RWPE2 (cell line): ENCODE results near the gene MARCHF9.
"Not testable (repeated sequence)": the region's sequence is repeated elsewhere in the genome, so short reads cannot be mapped to it uniquely, and the experiment has no call there.

ENCODE experiments used
- ATAC-seq: fragments of 200-7000 bp; cut with Tn5 transposase; 3 replicates; pipeline ENCODE4 v1.9.1; 2021; ENCODE audit warnings: low read depth
- DNase-seq: peaks from one replicate; pipeline ENCODE4 v3.0.0-alpha.2; 2020; ENCODE audit warnings: low spot score
- H3K27ac ChIP-seq: fragments of 450-650 bp; 2 replicates; pipeline ENCODE4 v1.5.1; 2017; ENCODE audit warnings: mild to moderate bottlenecking; ENCODE audit not compliant: poor library complexity, severe bottlenecking
- H3K27me3 ChIP-seq: fragments of 250-450 bp; sonication (Bioruptor Pico); 2 replicates; pipeline ENCODE4 v1.5.1; 2021; ENCODE audit warnings: mild to moderate bottlenecking, moderate library complexity; ENCODE audit not compliant: insufficient read depth, poor library complexity, severe bottlenecking
- H3K36me3 ChIP-seq: fragments of 250-450 bp; sonication (Bioruptor Pico); 2 replicates; pipeline ENCODE4 v1.5.1; 2020; ENCODE audit warnings: low read depth, mild to moderate bottlenecking, moderate library complexity
- H3K4me1 ChIP-seq: fragments of 250-450 bp; sonication (Bioruptor Pico); 2 replicates; pipeline ENCODE4 v1.5.1; 2021; ENCODE audit warnings: mild to moderate bottlenecking, moderate library complexity; ENCODE audit not compliant: insufficient read depth, poor library complexity, severe bottlenecking
- H3K4me3 ChIP-seq: fragments of 250-450 bp; sonication (Bioruptor Pico); 2 replicates; pipeline ENCODE4 v1.5.1; 2021; ENCODE audit warnings: mild to moderate bottlenecking, moderate library complexity; ENCODE audit not compliant: severe bottlenecking
- H3K9me3 ChIP-seq: fragments of 250-450 bp; sonication (Bioruptor Pico); 2 replicates; pipeline ENCODE4 v1.5.1; 2021; ENCODE audit warnings: mild to moderate bottlenecking, moderate library complexity; ENCODE audit not compliant: severe bottlenecking
- CTCF ChIP-seq: fragments of 450-650 bp; IDR thresholded peaks from one replicate; pipeline ENCODE4 v1.5.1; 2017; ENCODE audit warnings: mild to moderate bottlenecking, moderate library complexity; ENCODE audit not compliant: poor library complexity, severe bottlenecking

Gene MARCHF9

DNA sequence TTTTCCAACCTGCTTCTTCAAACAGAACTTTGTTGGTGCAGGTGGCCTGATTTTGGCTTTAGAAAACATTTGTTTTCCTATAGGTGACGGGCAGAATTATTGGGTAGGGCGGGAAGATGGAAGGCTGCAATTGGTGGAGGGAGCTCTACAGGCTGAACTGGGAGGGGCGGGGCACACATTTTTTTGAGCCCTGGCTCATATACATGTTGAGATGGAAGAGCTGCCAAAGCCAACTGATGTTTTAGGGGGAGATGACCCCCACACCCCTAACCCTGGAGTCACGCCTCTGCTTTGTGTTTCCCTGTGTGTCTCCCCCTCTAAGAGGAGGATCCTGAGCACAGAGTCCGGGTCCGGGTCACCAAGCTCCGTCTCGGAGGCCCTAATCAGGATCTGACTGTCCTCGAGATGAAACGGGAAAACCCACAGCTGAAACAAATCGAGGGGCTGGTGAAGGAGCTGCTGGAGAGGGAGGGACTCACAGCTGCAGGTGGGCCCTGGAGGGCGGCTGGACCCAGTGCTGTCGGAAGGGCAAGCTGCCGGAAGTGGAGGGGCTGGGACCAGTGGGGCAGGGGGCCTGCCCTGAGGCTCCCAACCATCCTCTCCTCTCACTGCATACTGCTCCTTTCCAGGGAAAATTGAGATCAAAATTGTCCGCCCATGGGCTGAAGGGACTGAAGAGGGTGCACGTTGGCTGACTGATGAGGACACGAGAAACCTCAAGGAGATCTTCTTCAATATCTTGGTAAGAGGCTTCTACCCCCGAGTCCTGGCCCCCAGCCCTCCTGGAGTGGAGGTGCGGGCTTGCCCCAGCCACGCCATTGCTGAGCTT is 34.9 kb upstream of the MARCHF9 start:
- no peak for DNase-seq
- Histone ChIP-seq H3K4me1 (no peaks in the 10 kb centered on the region), H3K9me3 (no peaks in the 10 kb centered on the region), H3K36me3 (peaks cover 36% of the 10 kb centered on the region), H3K27me3 (no peaks in the 10 kb centered on the region), H3K27ac (no peak overlapping the region), H3K4me3 (no peak overlapping the region)
- no peak for ATAC-seq
- no peak for TF ChIP-seq CTCF

- no peak for DNase-seq
- Histone ChIP-seq H3K27me3 (no peaks in the 10 kb centered on the region), H3K9me3 (no peaks in the 10 kb centered on the region), H3K4me1 (no peaks in the 10 kb centered on the region), H3K27ac (no peak overlapping the region), H3K4me3 (no peak overlapping the region), H3K36me3 (peaks cover 27% of the 10 kb centered on the region)
- no peak for TF ChIP-seq CTCF
- no peak for ATAC-seq
These were observed 34.0 kb upstream of the MARCHF9 start for GRCh38 chr12:57720606-57721595.

DNA sequence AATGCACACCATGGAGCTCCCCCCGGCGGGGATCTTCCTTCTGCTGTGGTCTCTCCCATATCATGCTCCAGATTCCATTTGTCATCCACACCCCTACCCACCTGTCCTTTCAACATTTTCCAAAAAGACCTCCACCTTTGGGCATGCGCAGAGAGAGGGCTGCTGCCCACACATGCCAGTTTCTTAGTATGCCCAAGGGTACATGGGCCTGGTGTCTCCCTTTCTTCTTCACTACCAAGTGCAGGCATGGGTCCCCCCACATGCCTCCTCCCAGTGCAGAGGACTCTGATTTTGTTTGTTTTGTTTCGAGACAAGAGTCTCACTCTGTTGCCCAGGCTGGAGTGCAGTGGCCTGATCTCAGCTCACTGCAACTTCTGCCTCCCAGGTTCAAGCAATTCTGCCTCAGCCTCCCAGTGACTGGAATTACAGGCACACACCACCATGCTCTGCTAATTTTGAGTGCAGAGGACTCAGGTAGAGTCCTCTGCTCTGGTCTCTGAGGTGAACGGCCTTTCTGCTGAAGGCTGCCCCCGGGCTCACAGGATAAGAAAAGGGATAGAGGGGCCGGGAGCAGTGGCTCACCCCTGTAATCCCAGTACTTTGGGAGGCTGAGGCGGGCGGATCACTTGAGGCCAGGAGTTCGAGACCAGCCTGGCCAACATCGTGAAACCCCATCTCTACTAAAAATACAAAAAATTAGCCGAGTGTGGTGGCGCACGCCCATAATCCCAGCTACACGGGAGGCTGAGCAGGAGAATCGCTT is 32.9 kb upstream of the MARCHF9 start:
- peaks cover 19% of the 10 kb centered on the region for H3K36me3 ChIP-seq

DNA sequence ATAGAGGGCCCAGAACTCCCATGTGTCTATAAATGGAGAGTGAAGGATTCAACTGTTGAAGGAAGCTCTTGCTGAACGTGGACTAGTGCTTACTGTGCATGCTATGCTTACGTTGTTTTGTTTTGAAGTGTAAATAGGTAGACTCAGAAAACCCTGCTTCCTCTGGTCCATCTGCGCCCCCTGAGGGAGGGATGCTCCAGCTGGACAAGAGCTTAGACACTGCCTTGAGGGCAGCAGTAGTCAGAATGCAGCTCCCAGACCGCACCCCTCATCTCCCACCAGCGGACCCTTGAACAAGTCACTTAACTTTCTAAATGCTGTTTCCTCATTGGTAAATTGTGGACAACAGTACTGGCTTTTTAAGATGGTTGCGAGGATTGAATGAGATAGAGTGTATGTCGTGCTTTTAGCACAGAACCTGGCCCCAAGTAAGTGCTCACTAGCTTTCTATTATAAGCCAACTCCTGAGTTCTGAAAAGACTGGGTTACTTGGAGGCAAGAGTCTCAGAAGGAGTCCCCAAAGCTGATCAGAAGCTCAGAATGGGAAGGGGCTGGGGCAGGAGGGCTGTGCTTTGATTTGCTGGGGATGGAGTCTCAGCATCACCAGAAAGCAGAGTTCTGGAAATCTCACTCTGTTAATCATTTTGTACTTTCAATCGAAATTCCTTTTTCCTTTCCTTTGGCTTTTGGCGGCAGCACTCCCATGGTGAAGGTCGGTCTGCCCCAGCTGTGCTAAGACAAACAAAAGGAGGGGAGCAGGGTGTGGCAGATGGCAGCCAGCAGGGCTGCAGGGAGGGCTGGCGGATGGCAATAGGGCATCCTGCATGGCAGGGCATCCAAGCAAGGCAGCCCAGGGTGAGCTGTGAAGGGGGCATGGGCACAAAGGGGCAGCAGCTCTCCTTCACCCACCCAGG is 31.9 kb upstream of the MARCHF9 start:
- no peaks in the 10 kb centered on the region for H3K9me3 ChIP-seq
- ATAC-seq (no peak), DNase-seq (no peak)
- no peak for TF ChIP-seq CTCF
- H3K4me3 ChIP-seq: no peak overlapping the region
- H3K27me3 ChIP-seq: no peaks in the 10 kb centered on the region
- H3K4me1 ChIP-seq: no peaks in the 10 kb centered on the region
- peaks cover 14% of the 10 kb centered on the region for H3K36me3 ChIP-seq
- no peak overlapping the region for H3K27ac ChIP-seq

More for the DNA sequence above, 32.9 kb upstream of the MARCHF9 start:
- not testable (repeated sequence) for H3K4me3 ChIP-seq, H3K9me3 ChIP-seq, DNase-seq, H3K27ac ChIP-seq, H3K4me1 ChIP-seq, ATAC-seq, H3K27me3 ChIP-seq
